Measurements from ENCODE around the gene FDPS.
A peak's percentile ranks its signal among the peaks of the same experiment; 100 is the strongest.

FDPS gene

DNA sequence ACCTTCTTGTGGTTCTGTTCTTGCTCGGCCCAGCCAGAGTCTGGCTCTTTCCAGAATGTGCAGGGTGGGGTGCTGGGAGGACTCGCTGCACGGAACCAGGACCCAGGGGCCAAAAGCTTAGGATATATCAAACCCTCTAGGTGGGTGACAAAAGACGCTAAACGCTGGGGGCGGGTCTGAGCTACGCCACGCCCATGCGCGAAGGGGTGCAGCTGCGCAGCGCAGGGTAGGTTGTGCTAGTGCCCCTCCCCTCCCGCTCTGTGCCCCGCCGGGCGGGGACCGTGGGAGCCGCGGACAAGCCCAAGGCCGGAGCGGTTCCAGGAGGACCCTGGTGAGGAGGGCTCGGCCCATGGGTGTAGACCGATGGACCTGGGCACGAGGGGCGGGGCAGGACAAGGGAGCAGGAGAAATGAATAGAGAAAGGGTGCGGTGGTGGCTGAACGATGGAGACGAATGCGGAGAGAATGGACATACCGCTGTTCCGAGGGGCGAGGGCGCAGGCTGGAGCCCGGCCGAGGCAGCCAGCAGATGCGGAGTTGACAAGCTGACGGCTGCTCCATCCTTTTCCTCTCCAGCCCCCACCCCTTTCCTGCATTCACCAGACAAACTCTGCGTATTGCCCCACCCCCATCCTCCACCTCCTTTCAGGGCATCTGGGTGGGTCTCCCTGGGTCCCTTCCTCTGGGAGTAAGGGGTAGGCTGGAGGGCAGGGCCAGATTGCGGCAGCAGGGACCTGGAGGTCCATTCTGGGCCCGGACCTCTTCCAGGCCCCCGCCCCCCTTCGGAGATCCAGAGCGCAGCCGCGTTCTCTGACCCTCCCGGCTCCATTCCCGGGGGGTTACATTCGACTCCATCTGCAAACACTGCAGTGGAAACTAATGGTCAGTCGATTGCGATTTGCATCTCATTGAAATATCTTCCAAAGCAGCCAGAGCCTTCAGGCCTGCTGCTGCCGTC, 12.3 kb downstream of the FDPS start, which contains the start of gene RUSC1:
Gene RUSC1, plus strand, starts transcription at position 234 of the 957 bp plus-strand sequence. CDS start 880 bp downstream, outside the sequence.
- Histone ChIP-seq H3K36me3 (ENCODE audit: control insufficient read depth, insufficient read depth, low read length) (peaks cover 54% of the 10 kb centered on the region), H3K4me1 (ENCODE audit: control insufficient read depth, insufficient read depth, low read length, poor library complexity, severe bottlenecking) (peaks cover 39% of the 10 kb centered on the region), H3K9me3 (ENCODE audit: control insufficient read depth, low read length) (no peaks in the 10 kb centered on the region), H3K27ac (ENCODE audit: low read depth, low read length, severe bottlenecking) (peak within 1 kb of the TSS; percentile 16), H3K4me3 (ENCODE audit: extremely low read depth, insufficient read depth, low read length, poor library complexity, severe bottlenecking) (peak within 1 kb of the TSS; percentile 11)
- WGBS, 2 experiments (ENCODE audit: insufficient coverage in 2 of 2) = 50% methylated on average over 33 to 46 of the region's 51 CpGs

DNA sequence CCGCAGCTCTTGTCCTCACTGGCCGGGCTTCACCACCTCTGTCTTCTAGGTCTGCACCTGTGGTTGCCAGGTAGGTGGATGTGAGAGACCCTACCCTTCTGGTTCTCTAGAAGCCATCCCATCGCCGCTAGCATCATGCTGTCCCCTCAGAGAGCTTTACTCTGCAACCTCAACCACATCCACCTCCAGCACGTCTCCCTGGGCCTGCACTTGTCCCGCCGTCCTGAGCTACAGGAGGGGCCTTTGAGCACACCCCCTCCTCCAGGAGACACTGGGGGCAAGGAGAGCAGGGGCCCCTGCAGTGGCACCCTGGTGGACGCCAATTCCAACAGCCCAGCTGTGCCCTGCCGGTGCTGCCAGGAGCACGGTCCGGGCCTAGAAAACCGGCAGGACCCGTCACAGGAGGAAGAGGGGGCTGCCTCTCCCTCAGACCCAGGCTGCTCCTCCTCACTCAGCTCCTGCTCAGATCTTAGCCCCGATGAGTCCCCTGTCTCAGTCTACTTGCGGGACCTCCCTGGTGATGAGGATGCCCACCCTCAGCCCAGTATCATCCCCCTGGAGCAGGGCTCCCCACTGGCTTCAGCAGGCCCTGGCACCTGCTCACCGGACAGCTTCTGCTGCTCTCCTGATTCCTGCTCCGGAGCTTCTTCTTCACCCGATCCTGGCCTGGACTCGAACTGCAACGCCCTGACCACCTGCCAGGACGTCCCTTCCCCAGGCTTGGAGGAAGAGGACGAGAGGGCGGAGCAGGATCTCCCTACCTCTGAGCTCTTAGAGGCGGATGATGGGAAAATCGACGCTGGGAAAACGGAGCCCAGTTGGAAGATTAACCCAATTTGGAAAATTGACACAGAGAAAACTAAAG, 13.2 kb downstream of the FDPS start:
- H3K9me3 ChIP-seq (ENCODE audit: control insufficient read depth, low read length) = no peaks in the 10 kb centered on the region
- H3K27ac ChIP-seq (ENCODE audit: low read depth, low read length, severe bottlenecking) = peak overlapping the region; percentile 88
- peak overlapping the region; percentile 73 for H3K4me3 ChIP-seq (ENCODE audit: extremely low read depth, insufficient read depth, low read length, poor library complexity, severe bottlenecking)
- H3K36me3 ChIP-seq (ENCODE audit: control insufficient read depth, insufficient read depth, low read length) = peaks cover 54% of the 10 kb centered on the region
- peaks cover 40% of the 10 kb centered on the region for H3K4me1 ChIP-seq (ENCODE audit: control insufficient read depth, insufficient read depth, low read length, poor library complexity, severe bottlenecking)
- WGBS, 2 experiments (ENCODE audit: insufficient coverage in 2 of 2) = 56 to 63% methylated on average over 18 to 25 of the region's 27 CpGs

DNA sequence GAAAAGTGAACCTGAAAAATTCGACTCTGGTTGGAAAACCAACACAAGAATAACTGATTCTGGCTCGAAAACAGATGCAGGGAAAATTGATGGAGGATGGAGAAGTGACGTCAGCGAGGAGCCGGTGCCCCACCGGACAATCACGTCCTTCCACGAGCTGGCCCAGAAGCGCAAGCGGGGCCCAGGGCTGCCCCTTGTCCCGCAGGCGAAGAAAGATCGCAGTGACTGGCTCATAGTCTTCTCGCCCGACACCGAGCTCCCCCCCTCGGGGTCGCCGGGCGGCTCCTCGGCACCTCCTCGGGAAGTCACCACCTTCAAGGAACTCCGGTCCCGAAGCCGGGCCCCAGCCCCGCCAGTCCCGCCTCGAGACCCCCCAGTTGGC, 13.9 kb downstream of the FDPS start:
- peaks cover 55% of the 10 kb centered on the region for H3K36me3 ChIP-seq (ENCODE audit: control insufficient read depth, insufficient read depth, low read length)
- H3K27ac ChIP-seq (ENCODE audit: low read depth, low read length, severe bottlenecking) = peak overlapping the region; percentile 88
- peak overlapping the region; percentile 73 for H3K4me3 ChIP-seq (ENCODE audit: extremely low read depth, insufficient read depth, low read length, poor library complexity, severe bottlenecking)
- H3K9me3 ChIP-seq (ENCODE audit: control insufficient read depth, low read length) = no peaks in the 10 kb centered on the region
- 3 to 7% methylated on average over 18 to 25 of the region's 28 CpGs for WGBS, 2 experiments (ENCODE audit: insufficient coverage in 2 of 2)
- peaks cover 40% of the 10 kb centered on the region for H3K4me1 ChIP-seq (ENCODE audit: control insufficient read depth, insufficient read depth, low read length, poor library complexity, severe bottlenecking)

DNA sequence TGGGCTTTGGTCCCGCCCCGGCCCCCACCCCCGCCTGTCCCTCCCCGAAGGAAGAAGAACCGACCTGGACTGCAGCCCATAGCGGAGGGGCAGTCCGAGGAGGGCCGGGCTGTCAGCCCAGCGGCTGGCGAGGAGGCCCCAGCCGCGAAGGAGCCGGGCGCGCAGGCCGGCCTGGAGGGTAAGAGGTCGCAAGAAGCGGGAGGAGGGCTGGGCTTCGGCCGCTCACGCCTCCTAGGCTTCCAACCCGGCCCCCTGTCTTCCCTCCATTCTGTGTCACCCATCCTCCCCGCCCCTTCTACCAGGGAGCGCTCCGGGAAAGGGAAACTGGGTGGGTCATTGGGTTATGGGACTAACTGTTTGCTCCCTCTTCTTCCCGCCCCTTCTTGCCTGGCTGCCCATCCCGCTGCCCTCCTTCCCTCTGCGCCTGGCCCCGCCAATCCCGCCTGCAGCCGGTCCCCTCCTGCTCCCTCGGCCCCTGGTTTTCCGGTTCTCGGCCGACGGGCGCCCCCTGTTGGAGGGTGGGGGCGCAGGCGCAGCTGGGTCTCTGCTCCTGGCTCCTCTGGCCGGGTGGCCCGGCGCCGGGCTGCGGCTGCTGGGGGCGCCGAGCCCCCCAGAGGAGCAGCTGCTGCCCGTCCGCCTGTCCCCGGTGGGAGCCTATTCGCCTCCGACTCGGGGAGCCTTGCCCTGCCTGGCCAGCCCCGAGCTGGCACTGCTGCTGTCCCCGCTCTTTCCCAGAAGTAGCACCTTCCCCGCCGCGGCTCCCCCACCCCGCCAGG, 14.5 kb downstream of the FDPS start:
- peaks cover 56% of the 10 kb centered on the region for H3K36me3 ChIP-seq (ENCODE audit: control insufficient read depth, insufficient read depth, low read length)
- peaks cover 40% of the 10 kb centered on the region for H3K4me1 ChIP-seq (ENCODE audit: control insufficient read depth, insufficient read depth, low read length, poor library complexity, severe bottlenecking)
- peak overlapping the region; percentile 88 for H3K27ac ChIP-seq (ENCODE audit: low read depth, low read length, severe bottlenecking)
- H3K9me3 ChIP-seq (ENCODE audit: control insufficient read depth, low read length) = no peaks in the 10 kb centered on the region
- H3K4me3 ChIP-seq (ENCODE audit: extremely low read depth, insufficient read depth, low read length, poor library complexity, severe bottlenecking) = peak overlapping the region; percentile 73
- 0% methylated on average over 33 to 40 of the region's 58 CpGs for WGBS, 2 experiments (ENCODE audit: insufficient coverage in 2 of 2)

DNA sequence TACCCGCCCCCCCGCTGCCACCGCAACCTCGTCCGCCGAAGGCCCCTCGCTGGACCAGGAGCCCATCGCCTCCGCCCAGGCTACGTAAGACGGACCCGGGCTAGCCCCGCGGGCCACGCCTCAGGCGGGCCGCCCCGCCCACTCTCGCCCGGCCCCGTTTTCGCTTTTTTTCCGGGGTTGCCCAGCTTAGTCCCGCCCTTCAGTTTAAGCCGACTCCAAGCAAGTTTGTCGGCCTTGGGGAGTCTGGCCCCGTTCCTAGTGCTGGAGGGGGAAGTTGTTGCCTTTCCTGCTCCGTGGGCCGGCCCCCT, 15.0 kb downstream of the FDPS start:
- H3K9me3 ChIP-seq (ENCODE audit: control insufficient read depth, low read length) = no peaks in the 10 kb centered on the region
- H3K27ac ChIP-seq (ENCODE audit: low read depth, low read length, severe bottlenecking) = peak overlapping the region; percentile 88
- peaks cover 53% of the 10 kb centered on the region for H3K36me3 ChIP-seq (ENCODE audit: control insufficient read depth, insufficient read depth, low read length)
- H3K4me1 ChIP-seq (ENCODE audit: control insufficient read depth, insufficient read depth, low read length, poor library complexity, severe bottlenecking) = peaks cover 35% of the 10 kb centered on the region
- WGBS, 2 experiments (ENCODE audit: insufficient coverage in 2 of 2) = 0% methylated on average over 13 to 21 of the region's 29 CpGs
- H3K4me3 ChIP-seq (ENCODE audit: extremely low read depth, insufficient read depth, low read length, poor library complexity, severe bottlenecking) = peak overlapping the region; percentile 73

DNA sequence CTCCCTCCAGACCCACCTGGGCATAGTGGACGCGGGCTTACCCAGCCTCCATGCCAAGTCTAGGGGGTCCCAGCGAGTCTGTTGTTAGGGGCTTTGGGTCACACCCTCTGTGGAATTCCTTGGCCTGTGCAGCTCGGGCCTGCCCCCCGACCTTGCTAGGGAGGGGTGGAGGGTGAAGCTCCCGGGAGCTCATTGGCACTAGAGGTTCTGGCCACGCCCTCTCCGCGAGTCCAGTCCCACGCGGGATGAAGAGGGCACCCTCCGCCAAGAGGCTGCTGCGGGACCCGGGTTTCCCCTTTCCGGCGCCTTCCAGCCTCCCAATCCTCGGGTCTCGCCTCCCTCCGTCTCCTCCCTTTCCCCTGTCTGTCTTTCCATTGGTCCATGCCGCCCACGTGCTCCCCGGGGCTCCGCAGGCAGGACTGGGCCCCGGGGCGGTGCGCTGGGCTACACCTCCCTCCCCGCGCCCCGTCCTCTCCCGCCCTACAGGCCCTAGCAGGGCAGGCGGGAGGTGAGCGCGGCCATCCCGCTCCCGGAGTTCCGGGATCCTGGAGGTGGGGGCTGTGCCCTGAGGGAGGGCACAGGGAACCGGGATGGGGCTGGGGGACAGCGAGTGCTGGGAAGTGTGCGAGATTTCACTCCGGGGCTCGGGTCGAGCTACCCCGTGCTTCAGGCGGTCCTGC, 15.5 kb downstream of the FDPS start:
- Histone ChIP-seq H3K9me3 (ENCODE audit: control insufficient read depth, low read length) (no peaks in the 10 kb centered on the region), H3K36me3 (ENCODE audit: control insufficient read depth, insufficient read depth, low read length) (peaks cover 48% of the 10 kb centered on the region), H3K4me1 (ENCODE audit: control insufficient read depth, insufficient read depth, low read length, poor library complexity, severe bottlenecking) (peaks cover 35% of the 10 kb centered on the region), H3K27ac (ENCODE audit: low read depth, low read length, severe bottlenecking) (peak overlapping the region; percentile 88), H3K4me3 (ENCODE audit: extremely low read depth, insufficient read depth, low read length, poor library complexity, severe bottlenecking) (peak overlapping the region; percentile 73)
- 0% methylated on average over 30 to 33 of the region's 44 CpGs for WGBS, 2 experiments (ENCODE audit: insufficient coverage in 2 of 2)

DNA sequence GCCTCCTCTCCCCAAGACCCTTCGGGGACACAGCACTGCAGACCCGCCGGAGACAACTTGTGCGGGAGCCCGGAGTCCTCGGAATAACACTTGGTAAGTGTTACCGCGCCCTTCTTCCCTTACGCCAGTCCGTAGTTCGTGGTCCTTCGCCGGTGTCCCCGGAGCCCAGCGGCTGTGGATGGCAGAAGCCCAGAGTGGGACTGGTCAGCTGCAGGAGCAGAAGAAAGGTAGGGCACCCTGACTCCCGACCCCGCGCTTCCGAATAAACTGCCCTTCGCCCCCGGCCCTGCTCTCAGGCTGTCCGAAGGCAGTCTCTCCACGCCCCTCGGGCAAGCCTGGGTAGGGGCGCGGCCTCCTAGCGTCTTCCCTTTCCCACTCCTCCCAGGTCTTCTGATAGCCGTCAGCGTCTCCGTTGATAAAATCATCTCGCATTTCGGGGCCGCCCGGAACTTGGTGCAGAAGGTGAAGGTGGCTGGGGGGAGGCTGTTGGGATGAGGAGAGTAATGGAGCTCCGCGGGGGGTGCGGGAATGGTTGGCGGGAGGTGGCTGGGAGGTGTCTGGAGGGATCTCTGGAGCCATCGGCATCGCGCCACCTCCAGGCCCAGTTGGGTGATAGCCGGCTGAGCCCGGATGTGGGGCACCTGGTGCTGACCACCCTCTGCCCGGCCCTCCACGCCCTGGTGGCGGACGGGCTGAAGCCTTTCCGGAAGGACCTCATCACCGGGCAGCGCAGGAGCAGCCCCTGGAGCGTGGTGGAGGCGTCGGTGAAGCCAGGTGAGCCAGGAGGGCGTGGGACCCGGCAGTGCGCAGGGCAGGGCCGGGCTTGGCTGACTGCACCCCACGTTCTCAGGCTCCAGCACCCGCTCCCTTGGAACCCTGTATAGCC, 16.3 kb downstream of the FDPS start:
- 9 to 11% methylated on average over 36 to 50 of the region's 59 CpGs for WGBS, 2 experiments (ENCODE audit: insufficient coverage in 2 of 2)
- Histone ChIP-seq H3K27ac (ENCODE audit: low read depth, low read length, severe bottlenecking) (peak overlapping the region; percentile 88), H3K9me3 (ENCODE audit: control insufficient read depth, low read length) (no peaks in the 10 kb centered on the region), H3K36me3 (ENCODE audit: control insufficient read depth, insufficient read depth, low read length) (peaks cover 43% of the 10 kb centered on the region), H3K4me1 (ENCODE audit: control insufficient read depth, insufficient read depth, low read length, poor library complexity, severe bottlenecking) (peaks cover 32% of the 10 kb centered on the region), H3K4me3 (ENCODE audit: extremely low read depth, insufficient read depth, low read length, poor library complexity, severe bottlenecking) (peak overlapping the region; percentile 73)

DNA sequence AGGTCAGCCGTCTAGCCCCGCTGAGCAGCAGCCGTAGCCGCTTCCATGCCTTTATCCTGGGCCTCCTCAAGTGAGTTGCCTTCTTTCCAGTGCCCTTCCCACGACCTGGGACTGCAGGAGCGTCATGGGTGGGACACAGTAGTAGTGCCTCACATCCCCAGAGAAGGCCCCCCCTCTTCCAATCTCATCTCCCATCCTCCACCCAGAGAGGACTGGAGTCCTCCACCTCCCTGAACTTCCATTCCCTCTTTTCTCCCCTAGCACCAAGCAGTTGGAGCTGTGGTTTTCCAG, 16.9 kb downstream of the FDPS start:
- Histone ChIP-seq H3K9me3 (ENCODE audit: control insufficient read depth, low read length) (no peaks in the 10 kb centered on the region), H3K4me1 (ENCODE audit: control insufficient read depth, insufficient read depth, low read length, poor library complexity, severe bottlenecking) (peaks cover 26% of the 10 kb centered on the region), H3K36me3 (ENCODE audit: control insufficient read depth, insufficient read depth, low read length) (peaks cover 43% of the 10 kb centered on the region), H3K4me3 (ENCODE audit: extremely low read depth, insufficient read depth, low read length, poor library complexity, severe bottlenecking) (peak overlapping the region; percentile 73), H3K27ac (ENCODE audit: low read depth, low read length, severe bottlenecking) (no peak overlapping the region)
- WGBS, 2 experiments (ENCODE audit: insufficient coverage in 2 of 2) = 60 to 63% methylated on average over 6 of the region's 6 CpGs

DNA sequence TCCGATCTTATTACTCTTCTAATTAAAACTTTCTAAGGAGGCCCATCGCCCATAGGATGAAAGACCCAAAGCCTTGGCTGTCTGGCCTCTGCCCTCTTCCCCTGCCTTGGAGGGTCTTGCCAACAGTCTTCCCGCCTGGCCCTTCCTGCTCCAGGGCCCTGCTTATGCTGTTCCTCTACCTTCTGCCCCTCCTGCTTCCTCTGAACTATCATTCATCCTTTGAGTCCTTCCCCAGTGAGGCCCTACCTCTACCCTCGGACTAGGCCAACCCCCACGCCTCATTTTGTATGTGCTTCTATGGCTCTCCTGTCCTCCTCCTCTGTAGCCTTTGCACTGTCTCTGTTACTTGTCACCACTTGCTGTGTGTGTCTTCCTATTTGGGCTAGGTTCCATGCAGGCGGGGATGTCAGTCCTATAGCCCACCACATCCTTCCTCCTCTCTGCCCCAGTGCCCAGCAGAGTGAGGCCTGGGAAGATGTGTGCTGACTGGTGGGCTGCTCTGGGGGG, 17.4 kb downstream of the FDPS start:
- Histone ChIP-seq H3K4me3 (ENCODE audit: extremely low read depth, insufficient read depth, low read length, poor library complexity, severe bottlenecking) (peak overlapping the region; percentile 73), H3K9me3 (ENCODE audit: control insufficient read depth, low read length) (no peaks in the 10 kb centered on the region), H3K36me3 (ENCODE audit: control insufficient read depth, insufficient read depth, low read length) (peaks cover 47% of the 10 kb centered on the region), H3K27ac (ENCODE audit: low read depth, low read length, severe bottlenecking) (no peak overlapping the region), H3K4me1 (ENCODE audit: control insufficient read depth, insufficient read depth, low read length, poor library complexity, severe bottlenecking) (peaks cover 21% of the 10 kb centered on the region)
- 94 to 100% methylated on average over 5 of the region's 6 CpGs for WGBS, 2 experiments (ENCODE audit: insufficient coverage in 2 of 2)
